OCI-LY3 (cell line): ENCODE results near the gene TMEM229A.

Source experiments
- EZH2phosphoT487 ChIP-seq: fragments of 200-600 bp; shearing (Covaris generic); IDR thresholded peaks from 2 replicates; pipeline ENCODE4 v1.6.1; 2018; ENCODE audit warnings: antibody characterized with exemption, mixed run types, low read depth
- TF ChIP-seq, protein P1 (sequence below): fragments of 200-600, 300-600 bp; sonication (generic); IDR thresholded peaks from 2 replicates; pipeline ENCODE4 v1.5.1; 2014; ENCODE audit warnings: antibody characterized with exemption, low read length, low read depth

DNA sequence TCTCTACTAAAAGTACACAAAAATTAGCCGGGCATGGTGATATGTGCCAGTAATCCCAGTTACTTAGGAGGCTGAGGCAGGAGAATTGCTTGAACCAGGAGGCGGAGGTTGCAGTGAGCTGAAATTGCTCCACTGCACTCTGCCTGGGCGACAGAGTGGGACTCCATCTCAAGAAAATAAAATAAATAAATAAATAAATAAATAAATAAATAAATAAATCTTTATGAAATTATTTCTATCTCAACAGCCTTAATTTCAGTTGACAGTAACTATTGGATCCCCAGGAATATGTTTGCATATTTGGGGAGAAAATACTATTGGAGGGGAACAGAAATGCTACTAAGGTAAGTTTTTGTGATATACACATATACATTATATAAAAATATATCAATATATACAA, 20.0 kb downstream of the TMEM229A start:
- TF ChIP-seq, protein P1, sequence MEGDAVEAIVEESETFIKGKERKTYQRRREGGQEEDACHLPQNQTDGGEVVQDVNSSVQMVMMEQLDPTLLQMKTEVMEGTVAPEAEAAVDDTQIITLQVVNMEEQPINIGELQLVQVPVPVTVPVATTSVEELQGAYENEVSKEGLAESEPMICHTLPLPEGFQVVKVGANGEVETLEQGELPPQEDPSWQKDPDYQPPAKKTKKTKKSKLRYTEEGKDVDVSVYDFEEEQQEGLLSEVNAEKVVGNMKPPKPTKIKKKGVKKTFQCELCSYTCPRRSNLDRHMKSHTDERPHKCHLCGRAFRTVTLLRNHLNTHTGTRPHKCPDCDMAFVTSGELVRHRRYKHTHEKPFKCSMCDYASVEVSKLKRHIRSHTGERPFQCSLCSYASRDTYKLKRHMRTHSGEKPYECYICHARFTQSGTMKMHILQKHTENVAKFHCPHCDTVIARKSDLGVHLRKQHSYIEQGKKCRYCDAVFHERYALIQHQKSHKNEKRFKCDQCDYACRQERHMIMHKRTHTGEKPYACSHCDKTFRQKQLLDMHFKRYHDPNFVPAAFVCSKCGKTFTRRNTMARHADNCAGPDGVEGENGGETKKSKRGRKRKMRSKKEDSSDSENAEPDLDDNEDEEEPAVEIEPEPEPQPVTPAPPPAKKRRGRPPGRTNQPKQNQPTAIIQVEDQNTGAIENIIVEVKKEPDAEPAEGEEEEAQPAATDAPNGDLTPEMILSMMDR: no peak
- no peak for TF ChIP-seq EZH2phosphoT487
